ENCODE measurements around the gene KASH5. TPM values are rescaled to one million over a fixed set of nuclear protein-coding genes. Genes with fewer than 3 reads are reported as not detected.

KASH5 gene
- total and polyA plus RNA-seq, 2 experiments from 2014 or later: 0.44 TPM; not detected in 1

DNA sequence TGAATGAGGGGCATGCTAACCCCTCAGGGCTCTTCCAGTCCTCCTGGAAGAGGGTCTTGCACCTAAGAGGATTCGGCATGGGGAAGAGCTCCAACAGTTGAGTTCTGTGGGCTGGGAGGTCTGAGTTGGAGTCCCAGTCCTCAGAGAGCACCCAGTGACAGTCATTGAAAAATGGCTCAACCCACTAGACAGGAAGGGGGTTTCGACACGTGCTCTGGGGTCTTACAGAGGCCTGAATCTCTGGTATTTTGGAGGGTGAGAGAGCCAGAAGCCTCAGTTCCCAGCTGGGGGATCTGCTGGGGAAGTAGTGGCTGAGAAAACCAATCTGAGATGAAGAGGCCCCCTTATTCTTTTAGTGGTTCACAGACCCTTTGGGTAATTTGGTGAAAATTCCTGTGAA, 26.2 kb downstream of the KASH5 start:
- H3F3A ChIP-seq (replicated peaks; ENCODE audit: low read depth): no peaks in the 10 kb centered on the region
- no peak for DNase-seq (ENCODE audit: low spot score)
- no peaks in the 10 kb centered on the region for H3K79me2 ChIP-seq (replicated peaks; ENCODE audit: insufficient read depth)
- ATAC-seq: no peak
- H3K36me3 ChIP-seq (ENCODE audit: insufficient read depth): no peaks in the 10 kb centered on the region
- no peak overlapping the region for H3K27ac ChIP-seq (ENCODE audit: low read depth)
- H3K9me3 Mint-ChIP-seq: no peaks in the 10 kb centered on the region; the same call in 2 of the 3 replicates
- H2AFZ ChIP-seq: no peak overlapping the region
- H3K4me2 ChIP-seq: no peak overlapping the region
- no peak overlapping the region for H3K4me3 ChIP-seq
- no peaks in the 10 kb centered on the region for H3K9me2 ChIP-seq (ENCODE audit: insufficient read depth)
- H3K27me3 Mint-ChIP-seq (ENCODE audit: insufficient read depth, low read depth, poor library complexity): peaks cover 5% of the 10 kb centered on the region
- H3K27ac Mint-ChIP-seq: no peak overlapping the region
- H4K20me1 ChIP-seq (replicated peaks; ENCODE audit: insufficient read depth): no peaks in the 10 kb centered on the region
- no peak for TF ChIP-seq CREB1 (CRISPR knock-in tag; IDR thresholded peaks at IDR 0.05; ENCODE audit: low read depth)
- peaks cover 6% of the 10 kb centered on the region for H3K4me1 ChIP-seq (ENCODE audit: insufficient read depth)
- H3K4me3 Mint-ChIP-seq: no peak overlapping the region
- H3K27me3 ChIP-seq (ENCODE audit: insufficient read depth): no peaks in the 10 kb centered on the region
- H3K4me1 Mint-ChIP-seq: peaks cover 23% of the 10 kb centered on the region
- no peaks in the 10 kb centered on the region for H3K36me3 Mint-ChIP-seq (ENCODE audit: low read depth)

DNA sequence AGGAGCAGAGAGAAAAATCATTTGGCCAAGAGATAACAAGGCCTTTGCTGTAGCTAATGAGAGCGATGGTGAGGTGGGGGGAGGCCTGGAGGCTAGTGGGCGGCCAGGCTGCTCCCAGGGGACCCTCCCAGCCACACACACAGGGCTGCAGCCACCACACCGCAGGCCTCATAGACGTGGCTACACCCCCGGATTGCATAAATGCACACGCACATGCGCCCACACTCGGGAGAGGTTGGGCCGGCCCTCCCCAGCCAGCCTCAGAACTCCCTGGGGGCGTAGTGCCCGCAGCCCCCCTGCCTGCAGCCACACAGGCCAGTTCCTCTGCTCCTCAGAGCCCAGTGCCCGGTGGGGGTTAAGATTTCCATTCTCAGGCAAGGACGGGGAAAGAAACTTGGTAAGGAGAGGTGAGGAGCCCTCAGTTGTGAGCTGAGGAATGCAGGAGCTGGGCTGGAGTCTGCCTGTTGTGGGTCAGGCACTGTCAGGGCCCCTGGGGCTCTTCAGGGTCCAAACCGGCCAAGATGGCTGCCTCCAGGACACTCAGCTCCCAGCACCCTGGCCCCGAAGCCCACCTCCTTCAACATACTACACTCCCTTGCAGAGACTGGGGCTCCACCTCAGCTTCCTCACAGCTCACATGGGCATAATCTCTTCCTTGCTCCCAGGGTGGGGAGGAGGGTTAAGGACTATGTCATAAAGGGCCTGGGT, 27.2 kb downstream of the KASH5 start:
- no peak overlapping the region for H3K4me3 ChIP-seq
- peak overlapping the region; percentile 80 for H2AFZ ChIP-seq
- H3K4me2 ChIP-seq: no peak overlapping the region
- peak; percentile 27 for ATAC-seq
- no peaks in the 10 kb centered on the region for H3K36me3 ChIP-seq (ENCODE audit: insufficient read depth)
- Mint-ChIP-seq H3K27me3 (ENCODE audit: insufficient read depth, low read depth, poor library complexity) (peaks cover 8% of the 10 kb centered on the region), H3K4me1 (peaks cover 32% of the 10 kb centered on the region), H3K36me3 (ENCODE audit: low read depth) (no peaks in the 10 kb centered on the region), H3K27ac (no peak overlapping the region), H3K4me3 (no peak overlapping the region), H3K9me3 (no peaks in the 10 kb centered on the region)
- no peak overlapping the region for H3K27ac ChIP-seq (ENCODE audit: low read depth)
- H3K9me2 ChIP-seq (ENCODE audit: insufficient read depth): no peaks in the 10 kb centered on the region
- H3F3A ChIP-seq (replicated peaks; ENCODE audit: low read depth): no peaks in the 10 kb centered on the region
- no peaks in the 10 kb centered on the region for H4K20me1 ChIP-seq (replicated peaks; ENCODE audit: insufficient read depth)
- peaks cover 6% of the 10 kb centered on the region for H3K4me1 ChIP-seq (ENCODE audit: insufficient read depth)
- no peaks in the 10 kb centered on the region for H3K27me3 ChIP-seq (ENCODE audit: insufficient read depth)
- DNase-seq (ENCODE audit: low spot score): no peak
- H3K79me2 ChIP-seq (replicated peaks; ENCODE audit: insufficient read depth): no peaks in the 10 kb centered on the region
- TF ChIP-seq, protein P1, sequence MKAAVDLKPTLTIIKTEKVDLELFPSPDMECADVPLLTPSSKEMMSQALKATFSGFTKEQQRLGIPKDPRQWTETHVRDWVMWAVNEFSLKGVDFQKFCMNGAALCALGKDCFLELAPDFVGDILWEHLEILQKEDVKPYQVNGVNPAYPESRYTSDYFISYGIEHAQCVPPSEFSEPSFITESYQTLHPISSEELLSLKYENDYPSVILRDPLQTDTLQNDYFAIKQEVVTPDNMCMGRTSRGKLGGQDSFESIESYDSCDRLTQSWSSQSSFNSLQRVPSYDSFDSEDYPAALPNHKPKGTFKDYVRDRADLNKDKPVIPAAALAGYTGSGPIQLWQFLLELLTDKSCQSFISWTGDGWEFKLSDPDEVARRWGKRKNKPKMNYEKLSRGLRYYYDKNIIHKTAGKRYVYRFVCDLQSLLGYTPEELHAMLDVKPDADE (IDR thresholded peaks at IDR 0.05): no peak
- TF ChIP-seq ZNF331 (CRISPR knock-in tag; IDR thresholded peaks at IDR 0.05; ENCODE audit: low read depth) (no peak), POLR2AphosphoS5 (IDR thresholded peaks at IDR 0.05; ENCODE audit: low read depth) (no peak), EZH2 (IDR thresholded peaks at IDR 0.05; ENCODE audit: low read depth, unreplicated experiment) (no peak), STAT1 (IDR thresholded peaks at IDR 0.05; ENCODE audit: unreplicated experiment) (no peak), NANOG (IDR thresholded peaks at IDR 0.05; ENCODE audit: borderline replicate concordance) (no peak), EZH2phosphoT487 (IDR thresholded peaks at IDR 0.05; ENCODE audit: unreplicated experiment) (no peak), JUNB (IDR thresholded peaks at IDR 0.05; ENCODE audit: unreplicated experiment) (no peak), CREB1 (CRISPR knock-in tag; IDR thresholded peaks at IDR 0.05; ENCODE audit: low read depth) (no peak)
- TF ChIP-seq, protein P2, sequence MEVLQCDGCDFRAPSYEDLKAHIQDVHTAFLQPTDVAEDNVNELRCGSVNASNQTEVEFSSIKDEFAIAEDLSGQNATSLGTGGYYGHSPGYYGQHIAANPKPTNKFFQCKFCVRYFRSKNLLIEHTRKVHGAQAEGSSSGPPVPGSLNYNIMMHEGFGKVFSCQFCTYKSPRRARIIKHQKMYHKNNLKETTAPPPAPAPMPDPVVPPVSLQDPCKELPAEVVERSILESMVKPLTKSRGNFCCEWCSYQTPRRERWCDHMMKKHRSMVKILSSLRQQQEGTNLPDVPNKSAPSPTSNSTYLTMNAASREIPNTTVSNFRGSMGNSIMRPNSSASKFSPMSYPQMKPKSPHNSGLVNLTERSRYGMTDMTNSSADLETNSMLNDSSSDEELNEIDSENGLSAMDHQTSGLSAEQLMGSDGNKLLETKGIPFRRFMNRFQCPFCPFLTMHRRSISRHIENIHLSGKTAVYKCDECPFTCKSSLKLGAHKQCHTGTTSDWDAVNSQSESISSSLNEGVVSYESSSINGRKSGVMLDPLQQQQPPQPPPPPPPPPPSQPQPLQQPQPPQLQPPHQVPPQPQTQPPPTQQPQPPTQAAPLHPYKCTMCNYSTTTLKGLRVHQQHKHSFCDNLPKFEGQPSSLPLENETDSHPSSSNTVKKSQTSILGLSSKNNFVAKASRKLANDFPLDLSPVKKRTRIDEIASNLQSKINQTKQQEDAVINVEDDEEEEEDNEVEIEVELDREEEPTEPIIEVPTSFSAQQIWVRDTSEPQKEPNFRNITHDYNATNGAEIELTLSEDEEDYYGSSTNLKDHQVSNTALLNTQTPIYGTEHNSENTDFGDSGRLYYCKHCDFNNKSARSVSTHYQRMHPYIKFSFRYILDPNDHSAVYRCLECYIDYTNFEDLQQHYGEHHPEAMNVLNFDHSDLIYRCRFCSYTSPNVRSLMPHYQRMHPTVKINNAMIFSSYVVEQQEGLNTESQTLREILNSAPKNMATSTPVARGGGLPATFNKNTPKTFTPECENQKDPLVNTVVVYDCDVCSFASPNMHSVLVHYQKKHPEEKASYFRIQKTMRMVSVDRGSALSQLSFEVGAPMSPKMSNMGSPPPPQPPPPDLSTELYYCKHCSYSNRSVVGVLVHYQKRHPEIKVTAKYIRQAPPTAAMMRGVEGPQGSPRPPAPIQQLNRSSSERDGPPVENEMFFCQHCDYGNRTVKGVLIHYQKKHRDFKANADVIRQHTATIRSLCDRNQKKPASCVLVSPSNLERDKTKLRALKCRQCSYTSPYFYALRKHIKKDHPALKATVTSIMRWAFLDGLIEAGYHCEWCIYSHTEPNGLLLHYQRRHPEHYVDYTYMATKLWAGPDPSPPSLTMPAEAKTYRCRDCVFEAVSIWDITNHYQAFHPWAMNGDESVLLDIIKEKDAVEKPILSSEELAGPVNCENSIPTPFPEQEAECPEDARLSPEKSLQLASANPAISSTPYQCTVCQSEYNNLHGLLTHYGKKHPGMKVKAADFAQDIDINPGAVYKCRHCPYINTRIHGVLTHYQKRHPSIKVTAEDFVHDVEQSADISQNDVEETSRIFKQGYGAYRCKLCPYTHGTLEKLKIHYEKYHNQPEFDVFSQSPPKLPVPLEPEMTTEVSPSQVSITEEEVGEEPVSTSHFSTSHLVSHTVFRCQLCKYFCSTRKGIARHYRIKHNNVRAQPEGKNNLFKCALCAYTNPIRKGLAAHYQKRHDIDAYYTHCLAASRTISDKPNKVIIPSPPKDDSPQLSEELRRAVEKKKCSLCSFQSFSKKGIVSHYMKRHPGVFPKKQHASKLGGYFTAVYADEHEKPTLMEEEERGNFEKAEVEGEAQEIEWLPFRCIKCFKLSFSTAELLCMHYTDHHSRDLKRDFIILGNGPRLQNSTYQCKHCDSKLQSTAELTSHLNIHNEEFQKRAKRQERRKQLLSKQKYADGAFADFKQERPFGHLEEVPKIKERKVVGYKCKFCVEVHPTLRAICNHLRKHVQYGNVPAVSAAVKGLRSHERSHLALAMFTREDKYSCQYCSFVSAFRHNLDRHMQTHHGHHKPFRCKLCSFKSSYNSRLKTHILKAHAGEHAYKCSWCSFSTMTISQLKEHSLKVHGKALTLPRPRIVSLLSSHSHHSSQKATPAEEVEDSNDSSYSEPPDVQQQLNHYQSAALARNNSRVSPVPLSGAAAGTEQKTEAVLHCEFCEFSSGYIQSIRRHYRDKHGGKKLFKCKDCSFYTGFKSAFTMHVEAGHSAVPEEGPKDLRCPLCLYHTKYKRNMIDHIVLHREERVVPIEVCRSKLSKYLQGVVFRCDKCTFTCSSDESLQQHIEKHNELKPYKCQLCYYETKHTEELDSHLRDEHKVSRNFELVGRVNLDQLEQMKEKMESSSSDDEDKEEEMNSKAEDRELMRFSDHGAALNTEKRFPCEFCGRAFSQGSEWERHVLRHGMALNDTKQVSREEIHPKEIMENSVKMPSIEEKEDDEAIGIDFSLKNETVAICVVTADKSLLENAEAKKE (CRISPR knock-in tag; IDR thresholded peaks at IDR 0.05): no peak
- TF ChIP-seq, protein P3, sequence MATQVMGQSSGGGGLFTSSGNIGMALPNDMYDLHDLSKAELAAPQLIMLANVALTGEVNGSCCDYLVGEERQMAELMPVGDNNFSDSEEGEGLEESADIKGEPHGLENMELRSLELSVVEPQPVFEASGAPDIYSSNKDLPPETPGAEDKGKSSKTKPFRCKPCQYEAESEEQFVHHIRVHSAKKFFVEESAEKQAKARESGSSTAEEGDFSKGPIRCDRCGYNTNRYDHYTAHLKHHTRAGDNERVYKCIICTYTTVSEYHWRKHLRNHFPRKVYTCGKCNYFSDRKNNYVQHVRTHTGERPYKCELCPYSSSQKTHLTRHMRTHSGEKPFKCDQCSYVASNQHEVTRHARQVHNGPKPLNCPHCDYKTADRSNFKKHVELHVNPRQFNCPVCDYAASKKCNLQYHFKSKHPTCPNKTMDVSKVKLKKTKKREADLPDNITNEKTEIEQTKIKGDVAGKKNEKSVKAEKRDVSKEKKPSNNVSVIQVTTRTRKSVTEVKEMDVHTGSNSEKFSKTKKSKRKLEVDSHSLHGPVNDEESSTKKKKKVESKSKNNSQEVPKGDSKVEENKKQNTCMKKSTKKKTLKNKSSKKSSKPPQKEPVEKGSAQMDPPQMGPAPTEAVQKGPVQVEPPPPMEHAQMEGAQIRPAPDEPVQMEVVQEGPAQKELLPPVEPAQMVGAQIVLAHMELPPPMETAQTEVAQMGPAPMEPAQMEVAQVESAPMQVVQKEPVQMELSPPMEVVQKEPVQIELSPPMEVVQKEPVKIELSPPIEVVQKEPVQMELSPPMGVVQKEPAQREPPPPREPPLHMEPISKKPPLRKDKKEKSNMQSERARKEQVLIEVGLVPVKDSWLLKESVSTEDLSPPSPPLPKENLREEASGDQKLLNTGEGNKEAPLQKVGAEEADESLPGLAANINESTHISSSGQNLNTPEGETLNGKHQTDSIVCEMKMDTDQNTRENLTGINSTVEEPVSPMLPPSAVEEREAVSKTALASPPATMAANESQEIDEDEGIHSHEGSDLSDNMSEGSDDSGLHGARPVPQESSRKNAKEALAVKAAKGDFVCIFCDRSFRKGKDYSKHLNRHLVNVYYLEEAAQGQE (IDR thresholded peaks at IDR 0.05; ENCODE audit: unreplicated experiment): no peak

Data from GM23338 (cell line).